AG04450 (cell line): ENCODE data around the gene DSE. TPM values are rescaled to one million over a fixed set of nuclear protein-coding genes. Genes with fewer than 3 reads are reported as not detected.

Experiments used
- CTCF ChIA-PET: fragments of 300-600, 350-600 bp; formaldehyde crosslinking; extraction: SDS; loops from one replicate; lab custom pipeline; 2022; ENCODE audit warnings: antibody characterized with exemption, inconsistent platforms; lab: Charles Lee
- POLR2A ChIA-PET: fragments of 350-600 bp; formaldehyde crosslinking; extraction: SDS; loops from one replicate; lab custom pipeline; 2021; ENCODE audit warnings: antibody characterized with exemption, inconsistent platforms; lab: Yijun Ruan, JAX
- DNase-seq: peaks from one replicate; pipeline ENCODE4 v3.0.0-alpha.2; 2011; ENCODE audit warnings: low read depth, low spot score
- H3K27ac ChIP-seq: one replicate; pipeline ENCODE4 v1.5.1; 2012; ENCODE audit warnings: low read depth, low read length, control low read depth
- H3K27me3 ChIP-seq: one replicate; pipeline ENCODE4 v1.6.0; 2012; ENCODE audit warnings: low read length; ENCODE audit not compliant: control insufficient read depth, insufficient read depth
- H3K4me3 ChIP-seq: 2 replicates; pipeline ENCODE4 v1.5.1; 2011; ENCODE audit warnings: mild to moderate bottlenecking, low read depth, low read length, control low read depth
- H3K9me3 ChIP-seq: 2 replicates; pipeline ENCODE4 v1.5.1; 2012; ENCODE audit warnings: low read length; ENCODE audit not compliant: control insufficient read depth, insufficient read depth
- polyA plus RNA-seq: library from polyadenylated mRNA; depleted of rRNA; stranded (reverse); fragments of >200 nt; gene quantifications from 2 replicates; pipeline ENCODE4 v1.2.3, GENCODE V29; 2011
- TF ChIP-seq, protein P1 (sequence below): IDR thresholded peaks from 2 replicates; pipeline ENCODE4 v1.5.1; 2011; ENCODE audit warnings: low read depth, low read length, control low read depth, inconsistent platforms

The DSE gene
- polyA plus RNA-seq, 1 experiment, result 86.2 TPM

- ChIA-PET CTCF (interaction anchor here (0.7 to 3.5 kb wide), 15 partner anchors 10 to 164 kb away, joined by 3 to 25 read pairs (median 4); partner anchors contain the start of genes CALHM5 and TSPYL1), POLR2A (no interaction called here)
- Histone ChIP-seq H3K4me3 (no peak overlapping the region), H3K9me3 (no peaks in the 10 kb centered on the region), H3K27ac (no peak overlapping the region), H3K27me3 (no peaks in the 10 kb centered on the region)
- TF ChIP-seq, protein P1, sequence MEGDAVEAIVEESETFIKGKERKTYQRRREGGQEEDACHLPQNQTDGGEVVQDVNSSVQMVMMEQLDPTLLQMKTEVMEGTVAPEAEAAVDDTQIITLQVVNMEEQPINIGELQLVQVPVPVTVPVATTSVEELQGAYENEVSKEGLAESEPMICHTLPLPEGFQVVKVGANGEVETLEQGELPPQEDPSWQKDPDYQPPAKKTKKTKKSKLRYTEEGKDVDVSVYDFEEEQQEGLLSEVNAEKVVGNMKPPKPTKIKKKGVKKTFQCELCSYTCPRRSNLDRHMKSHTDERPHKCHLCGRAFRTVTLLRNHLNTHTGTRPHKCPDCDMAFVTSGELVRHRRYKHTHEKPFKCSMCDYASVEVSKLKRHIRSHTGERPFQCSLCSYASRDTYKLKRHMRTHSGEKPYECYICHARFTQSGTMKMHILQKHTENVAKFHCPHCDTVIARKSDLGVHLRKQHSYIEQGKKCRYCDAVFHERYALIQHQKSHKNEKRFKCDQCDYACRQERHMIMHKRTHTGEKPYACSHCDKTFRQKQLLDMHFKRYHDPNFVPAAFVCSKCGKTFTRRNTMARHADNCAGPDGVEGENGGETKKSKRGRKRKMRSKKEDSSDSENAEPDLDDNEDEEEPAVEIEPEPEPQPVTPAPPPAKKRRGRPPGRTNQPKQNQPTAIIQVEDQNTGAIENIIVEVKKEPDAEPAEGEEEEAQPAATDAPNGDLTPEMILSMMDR, result peak; percentile 57
- DNase-seq, result no peak
Observed at GRCh38 chr6:116444092-116444491, 73.3 kb downstream of the DSE start.

- no peak for DNase-seq
- Histone ChIP-seq H3K27ac (no peak overlapping the region), H3K4me3 (no peak overlapping the region), H3K27me3 (no peaks in the 10 kb centered on the region), H3K9me3 (no peaks in the 10 kb centered on the region)
- CTCF ChIA-PET, result interaction anchor here (0.7 to 3.5 kb wide), 22 partner anchors 11 to 164 kb away, joined by 3 to 25 read pairs (median 4); partner anchors contain the start of genes CALHM5, DSE and TSPYL1
- TF ChIP-seq, protein P1, result no peak
- POLR2A ChIA-PET, result no interaction called here
Observed at GRCh38 chr6:116444575-116444974, 73.8 kb downstream of the DSE start.

GRCh38 chr6:116445102-116445501 lies 74.4 kb downstream of the DSE start:
- DNase-seq, result no peak
- ChIA-PET POLR2A (no interaction called here), CTCF (interaction anchor here (0.7 to 3.5 kb wide), 21 partner anchors 11 to 176 kb away, joined by 3 to 25 read pairs (median 3); partner anchors contain the start of genes CALHM5, DSE and TSPYL1)

GRCh38 chr6:116446399-116446798 lies 75.7 kb downstream of the DSE start:
- H3K27me3 ChIP-seq, result no peaks in the 10 kb centered on the region
- CTCF ChIA-PET, result interaction anchor here (1.1 to 3.5 kb wide), 8 partner anchors 43 to 179 kb away, joined by 4 to 25 read pairs (median 4); partner anchors contain the start of genes CALHM5 and DSE
- POLR2A ChIA-PET, result interaction anchor here (0.6 to 1.5 kb wide), 4 partner anchors 60 to 255 kb away, joined by 3 to 7 read pairs (median 4); partner anchors contain the start of gene TSPYL1
- no peak overlapping the region for H3K27ac ChIP-seq
- no peak for DNase-seq
- no peaks in the 10 kb centered on the region for H3K9me3 ChIP-seq
- TF ChIP-seq, protein P1, result no peak
- H3K4me3 ChIP-seq, result no peak overlapping the region

More at GRCh38 chr6:116445102-116445501, 74.4 kb downstream of the DSE start:
- H3K27me3 ChIP-seq, result no peaks in the 10 kb centered on the region
- H3K27ac ChIP-seq, result no peak overlapping the region
- H3K4me3 ChIP-seq, result no peak overlapping the region
- H3K9me3 ChIP-seq, result no peaks in the 10 kb centered on the region
- TF ChIP-seq, protein P1, result no peak

- Histone ChIP-seq H3K27me3 (no peaks in the 10 kb centered on the region), H3K9me3 (no peaks in the 10 kb centered on the region), H3K4me3 (peak overlapping the region; percentile 21; the same call in 1 of the 2 replicates), H3K27ac (peak overlapping the region; percentile 85)
- CTCF ChIA-PET, result interaction anchor here (1.1 to 3.5 kb wide), 7 partner anchors 64 to 179 kb away, joined by 3 to 25 read pairs (median 5); partner anchors contain the start of genes CALHM5 and DSE
- TF ChIP-seq, protein P1, result no peak
- DNase-seq, result no peak
- POLR2A ChIA-PET, result interaction anchor here (0.6 to 1.5 kb wide), 9 partner anchors 42 to 256 kb away, joined by 3 to 9 read pairs (median 3); partner anchors contain the start of genes CALHM5, RWDD1 and TSPYL1
Observed at GRCh38 chr6:116447052-116447451, 76.3 kb downstream of the DSE start.
